ENCODE data around the gene ABLIM1.
A peak's percentile ranks its signal among the peaks of the same experiment; 100 is the strongest.

ABLIM1 gene

DNA sequence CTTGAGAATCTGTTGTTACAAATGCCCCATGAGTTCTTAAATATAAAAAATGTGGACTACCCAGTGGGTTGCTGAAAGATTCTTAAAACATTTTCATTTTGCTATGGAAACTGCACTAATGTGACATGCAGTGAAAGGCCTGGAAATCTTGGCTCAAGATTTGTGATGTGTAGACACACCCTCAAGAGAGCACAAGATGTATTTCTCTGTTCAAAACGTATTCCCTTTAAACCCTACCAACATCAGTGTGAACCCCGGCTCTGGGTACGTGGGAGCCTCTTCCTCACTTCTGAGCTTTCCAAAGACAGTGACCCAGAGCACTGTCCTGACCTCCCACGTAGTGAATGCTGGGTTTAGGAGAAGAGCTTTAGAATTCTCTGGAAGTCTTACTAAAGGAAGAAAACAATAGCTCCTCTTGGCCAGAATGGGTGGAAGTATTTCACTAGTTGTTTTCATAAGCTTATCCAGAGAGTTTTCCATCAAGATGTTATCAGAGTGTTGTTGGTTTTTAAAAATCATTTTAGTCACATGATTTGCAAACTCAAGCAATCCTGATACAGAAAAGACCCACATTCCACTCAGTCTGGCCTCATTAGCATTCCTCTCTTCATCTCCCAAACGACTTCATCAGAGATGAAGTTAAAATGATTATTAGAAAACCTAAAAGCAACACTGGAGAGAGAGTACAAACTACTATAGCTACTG, 172.2 kb downstream of the ABLIM1 start:
- no peak for DNase-seq

DNA sequence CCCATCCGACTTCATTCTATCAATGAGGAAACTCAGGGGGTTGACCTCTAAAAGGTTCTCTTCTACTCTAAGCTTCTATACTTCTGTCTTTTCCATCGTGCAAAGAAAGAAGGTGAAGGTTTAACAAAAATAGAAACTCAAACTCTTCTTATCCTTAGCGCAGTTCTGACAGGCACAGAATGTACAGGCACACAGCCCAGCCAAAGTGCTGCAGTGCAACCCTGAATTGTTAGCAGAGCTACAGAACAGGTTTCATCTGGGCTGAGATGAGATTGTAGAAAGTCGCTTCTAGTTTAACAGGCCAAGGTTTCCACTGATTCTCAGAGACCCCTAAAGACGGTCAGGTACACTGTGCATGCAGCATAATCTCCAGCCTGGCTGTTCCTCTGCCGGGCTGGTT, 174.5 kb downstream of the ABLIM1 start:
- DNase-seq: no peak

DNA sequence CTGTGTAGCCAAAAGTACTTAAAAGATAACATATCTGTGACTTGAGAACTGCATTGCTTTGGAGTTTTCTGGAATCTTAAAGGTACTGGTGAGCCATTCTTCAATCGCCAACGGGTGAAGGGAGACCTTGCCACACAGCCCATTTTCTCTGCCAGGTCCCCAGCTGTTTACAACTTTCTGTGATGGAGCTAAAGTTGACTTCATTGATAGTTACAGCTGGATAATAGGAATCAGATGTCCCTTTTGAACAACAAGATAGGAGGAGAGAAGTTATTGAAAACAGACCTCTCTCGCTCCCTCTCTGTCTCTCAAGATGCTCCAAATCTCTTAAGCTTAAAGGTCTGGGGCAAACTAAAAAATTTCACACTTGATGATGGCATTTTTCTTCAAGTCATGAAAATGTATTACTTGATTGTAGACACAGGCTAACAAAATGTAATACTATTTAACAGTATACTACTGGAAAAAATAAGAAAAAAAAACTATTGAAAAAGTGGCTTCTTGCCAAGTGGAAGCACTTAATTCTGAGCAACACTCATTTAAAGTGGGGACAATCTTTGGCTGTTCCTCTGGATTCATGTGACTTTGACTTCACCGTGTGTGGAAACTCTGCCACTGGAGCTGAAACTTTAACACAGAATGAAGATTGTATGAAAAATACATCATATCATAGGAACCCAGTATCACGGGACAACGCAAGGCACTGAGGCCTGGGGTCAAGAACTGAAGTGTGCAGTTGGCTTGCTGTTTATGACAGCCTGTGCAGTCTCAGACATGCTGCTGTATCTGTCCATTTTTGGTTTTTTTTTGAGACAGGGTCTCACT, 175.4 kb downstream of the ABLIM1 start:
- DNase-seq: no peak

DNA sequence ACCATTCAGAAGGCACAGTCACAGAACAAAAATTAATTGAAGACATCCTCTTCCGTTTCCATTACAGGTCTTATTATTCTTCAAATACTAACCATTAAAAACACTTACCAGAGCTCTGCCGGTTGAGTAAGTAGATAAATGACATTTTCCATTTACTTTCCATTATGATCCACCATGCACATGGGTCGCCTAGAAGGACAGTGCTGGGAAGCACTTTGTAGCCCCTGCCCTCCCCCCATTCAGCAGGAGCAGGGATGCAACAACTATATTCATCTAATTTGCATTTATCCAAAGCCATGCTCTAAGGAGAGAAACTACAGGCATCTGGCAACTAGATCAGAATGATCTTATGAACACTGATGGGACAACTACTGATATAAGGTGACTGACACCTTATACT, 177.0 kb downstream of the ABLIM1 start:
- no peak for DNase-seq

GRCh38 chr10:114479836-114480235, 178.2 kb downstream of the ABLIM1 start:
- DNase-seq: no peak

- no peak for DNase-seq
Observed at GRCh38 chr10:114479307-114479706, 178.8 kb downstream of the ABLIM1 start.

GRCh38 chr10:114478281-114478680, 179.8 kb downstream of the ABLIM1 start:
- peak; percentile 35 for DNase-seq

GRCh38 chr10:114477285-114477684, 180.8 kb downstream of the ABLIM1 start:
- DNase-seq: peak; percentile 14

DNA sequence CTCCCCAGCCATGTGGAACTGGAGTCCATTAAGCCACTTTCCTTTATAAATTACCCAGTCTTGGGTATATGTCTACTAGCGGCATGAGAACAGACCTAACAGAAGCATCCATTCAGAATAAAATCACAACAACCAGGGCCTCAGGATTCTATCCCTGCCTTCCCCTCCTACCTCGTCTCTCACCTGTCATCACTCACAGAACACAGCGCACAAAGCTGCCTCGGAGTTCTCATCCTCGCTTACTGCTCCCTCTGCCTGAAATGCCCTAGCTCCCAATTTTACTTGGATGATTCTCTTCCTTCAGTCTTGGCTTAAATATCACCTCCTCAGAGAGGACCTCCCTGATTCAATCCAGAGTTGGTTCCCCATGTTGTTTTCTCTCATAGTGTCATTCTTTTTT, 183.1 kb downstream of the ABLIM1 start:
- no peak for DNase-seq

DNA sequence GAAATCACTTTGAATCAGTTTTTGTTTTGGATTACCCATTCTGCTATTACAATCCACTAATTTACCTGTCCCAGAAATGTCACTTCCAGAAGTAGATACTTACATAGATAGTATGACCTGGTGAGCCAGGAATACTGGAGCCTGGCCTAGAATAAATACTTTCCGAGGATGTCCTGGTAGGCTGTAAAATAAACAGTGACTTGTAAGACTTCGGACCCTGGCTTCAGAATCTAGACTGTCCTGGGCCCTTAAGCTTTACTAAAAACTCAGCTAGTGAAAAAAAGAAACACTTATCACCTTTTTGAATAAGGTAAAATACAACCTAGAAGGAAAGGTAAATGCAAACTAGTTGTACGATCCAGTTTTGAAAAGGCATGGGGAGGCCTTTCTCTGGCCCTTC, 184.3 kb downstream of the ABLIM1 start:
- DNase-seq: no peak

GRCh38 chr10:114472877-114473253, 185.2 kb downstream of the ABLIM1 start:
- no peak for DNase-seq

- DNase-seq: no peak
Observed at GRCh38 chr10:114471906-114472876, 185.9 kb downstream of the ABLIM1 start.

DNA sequence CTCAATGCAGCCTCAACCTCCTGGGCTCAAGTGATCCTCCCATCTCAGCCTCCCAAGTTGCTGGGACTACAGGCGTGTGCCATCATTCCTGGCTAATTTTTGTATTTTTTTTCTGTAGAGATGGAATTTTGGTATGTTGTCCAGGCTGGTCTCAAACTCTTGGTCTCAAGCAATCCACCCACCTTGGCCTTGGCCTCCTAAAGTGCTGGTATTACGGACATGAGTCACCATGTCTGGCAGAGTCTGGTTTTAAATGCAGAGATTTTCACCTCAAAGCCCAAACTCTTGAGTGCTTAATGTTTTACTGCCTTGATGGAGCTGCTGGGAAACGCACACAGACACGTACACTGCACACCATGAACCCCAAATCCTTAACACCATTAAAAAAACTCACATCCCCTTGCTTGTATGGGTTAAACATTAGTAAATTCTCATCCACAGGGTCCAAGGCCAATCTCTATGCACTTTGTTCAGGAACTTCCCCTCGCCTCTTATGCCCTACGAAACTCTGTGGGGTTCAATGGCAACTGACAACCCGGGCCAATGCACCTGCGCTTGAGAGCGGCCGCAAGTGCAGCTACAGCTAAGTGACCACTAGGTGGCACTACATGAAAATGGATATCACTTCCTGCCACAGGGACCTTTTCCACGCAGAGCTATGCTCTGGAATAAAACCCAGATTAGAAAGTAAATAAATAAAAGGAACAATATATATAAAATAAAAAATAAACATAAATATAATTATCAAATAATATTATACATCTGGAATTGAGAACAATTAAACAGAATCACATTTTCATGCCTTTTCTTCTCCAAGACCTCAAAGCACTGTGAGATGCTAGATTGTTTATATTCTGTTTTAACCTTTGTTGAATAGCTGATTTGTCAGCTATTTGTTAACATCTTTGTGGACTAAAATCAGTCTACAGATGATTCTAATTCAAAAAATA, 186.8 kb downstream of the ABLIM1 start:
- DNase-seq: peak; percentile 66

DNA sequence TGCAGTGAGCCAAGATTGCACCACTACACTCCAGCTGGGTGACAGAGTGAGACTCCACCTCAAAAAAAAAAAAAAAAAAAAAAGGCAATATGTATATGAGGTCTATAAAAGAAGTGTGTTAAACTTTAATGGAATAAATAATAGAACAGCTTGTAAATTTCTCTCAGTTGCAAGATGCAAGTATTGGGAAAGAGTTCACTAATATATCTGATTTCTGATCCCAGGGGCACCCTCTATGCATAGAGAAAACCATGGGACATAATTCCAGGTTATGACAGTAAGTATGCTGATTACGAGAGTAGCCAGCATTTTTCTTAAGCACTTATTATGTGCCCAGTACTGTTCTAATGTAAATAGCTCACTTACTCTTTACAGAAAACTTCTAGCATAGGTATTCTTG, 187.7 kb downstream of the ABLIM1 start:
- no peak for DNase-seq

GRCh38 chr10:114458955-114459354, 199.1 kb downstream of the ABLIM1 start:
- DNase-seq: peak; percentile 25

GRCh38 chr10:114458216-114458920, 199.7 kb downstream of the ABLIM1 start:
- DNase-seq: no peak

GRCh38 chr10:114453576-114453975, 204.5 kb downstream of the ABLIM1 start:
- no peak for DNase-seq

GRCh38 chr10:114448897-114449296, 209.2 kb downstream of the ABLIM1 start:
- no peak for DNase-seq

DNA sequence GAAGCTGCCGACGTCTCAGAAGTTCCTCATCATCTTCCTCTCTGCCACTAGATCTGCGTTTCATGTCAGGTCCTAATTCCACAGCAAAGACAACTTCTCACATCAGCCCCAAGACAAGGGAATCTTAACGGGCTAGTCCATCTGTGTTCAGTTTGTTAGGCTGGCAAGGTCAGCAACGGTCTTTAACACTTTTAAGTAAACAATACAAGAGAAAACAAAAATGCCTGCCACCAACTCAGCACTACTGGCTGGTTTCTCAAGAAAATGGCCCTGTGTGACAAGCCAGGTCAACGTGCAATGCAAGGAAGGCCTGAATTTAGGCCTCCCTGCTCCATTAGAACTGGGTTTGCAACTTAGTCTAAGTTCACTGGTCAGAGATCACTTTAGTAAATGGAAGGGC, 212.7 kb downstream of the ABLIM1 start:
- DNase-seq: no peak

- no peak for DNase-seq
Observed at GRCh38 chr10:114444819-114445218, 213.3 kb downstream of the ABLIM1 start.

- no peak for DNase-seq
Observed at GRCh38 chr10:114442091-114442630, 215.9 kb downstream of the ABLIM1 start.
